GM19035 (cell line): ENCODE measurements around the gene CLEC1B.
"Not testable (repeated sequence)": the region's sequence is repeated elsewhere in the genome, so short reads cannot be mapped to it uniquely, and the experiment has no call there.

Experiments
- ATAC-seq: cut with Tn5 transposase; IDR thresholded peaks from one replicate; pipeline ENCODE4 v1.9.1; 2021; ENCODE audit not compliant: unreplicated experiment

Gene CLEC1B

DNA sequence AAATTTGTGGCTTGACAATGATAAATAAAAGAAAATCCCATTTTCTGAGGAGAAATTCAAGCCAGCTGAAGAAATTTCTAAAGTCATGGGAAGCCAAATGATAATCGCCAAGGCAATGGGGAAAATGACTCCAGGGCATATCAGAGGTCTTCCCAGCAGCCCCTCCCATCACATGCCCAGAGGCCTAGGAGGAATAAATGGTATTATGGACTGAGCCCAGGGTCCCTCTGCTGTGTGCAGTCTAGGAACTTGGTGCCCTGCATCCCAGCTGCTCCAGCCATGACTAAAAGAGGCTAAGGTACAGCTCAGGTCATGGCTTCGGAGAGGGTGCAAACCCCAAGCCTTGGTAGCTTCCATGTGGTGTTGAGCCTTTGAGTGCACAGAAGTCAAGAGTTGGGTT is 23.3 kb downstream of the CLEC1B start:
- no peak for ATAC-seq

- ATAC-seq, result not testable (repeated sequence)
Measured at GRCh38 chr12:9974731-9975130, 24.2 kb downstream of the CLEC1B start.

GRCh38 chr12:9973949-9974348 is 25.0 kb downstream of the CLEC1B start:
- no peak for ATAC-seq

- no peak for ATAC-seq
Measured at GRCh38 chr12:9971181-9971580, 27.7 kb downstream of the CLEC1B start, which contains the start of gene CLEC12A. TSS of gene CLEC12A (plus strand) at chr12:9971409. CDS start at chr12:9971597, 188 bp downstream.

- no peak for ATAC-seq
Measured at GRCh38 chr12:9969673-9970072, 29.2 kb downstream of the CLEC1B start.

GRCh38 chr12:9961901-9962300 is 37.0 kb downstream of the CLEC1B start:
- ATAC-seq, result no peak

- no peak for ATAC-seq
Measured at GRCh38 chr12:9961106-9961505, 37.8 kb downstream of the CLEC1B start.

DNA sequence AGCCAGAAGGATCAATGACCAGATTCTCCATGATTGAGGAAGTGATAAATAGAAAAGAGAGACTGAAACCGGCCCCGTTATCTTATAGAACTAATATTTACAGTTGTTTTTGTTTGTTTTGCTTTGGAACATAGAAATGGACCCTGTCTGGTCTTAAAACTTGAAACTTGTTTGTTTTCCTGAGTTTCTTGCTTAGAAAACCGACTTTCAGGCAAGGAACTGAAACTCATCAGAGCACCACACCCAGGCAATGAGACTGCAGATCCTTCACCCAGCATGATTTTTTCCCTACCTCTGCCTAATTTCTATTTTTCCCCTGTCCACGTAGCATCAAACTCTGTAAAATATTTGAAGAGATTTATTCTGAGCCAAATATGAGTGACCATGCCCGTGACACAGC is 38.3 kb downstream of the CLEC1B start:
- ATAC-seq, result no peak

GRCh38 chr12:9957834-9958233 is 41.1 kb downstream of the CLEC1B start:
- no peak for ATAC-seq

GRCh38 chr12:9952954-9953729 is 45.8 kb downstream of the CLEC1B start:
- not testable (repeated sequence) for ATAC-seq

GRCh38 chr12:9951026-9951675 is 47.8 kb downstream of the CLEC1B start:
- ATAC-seq, result no peak

DNA sequence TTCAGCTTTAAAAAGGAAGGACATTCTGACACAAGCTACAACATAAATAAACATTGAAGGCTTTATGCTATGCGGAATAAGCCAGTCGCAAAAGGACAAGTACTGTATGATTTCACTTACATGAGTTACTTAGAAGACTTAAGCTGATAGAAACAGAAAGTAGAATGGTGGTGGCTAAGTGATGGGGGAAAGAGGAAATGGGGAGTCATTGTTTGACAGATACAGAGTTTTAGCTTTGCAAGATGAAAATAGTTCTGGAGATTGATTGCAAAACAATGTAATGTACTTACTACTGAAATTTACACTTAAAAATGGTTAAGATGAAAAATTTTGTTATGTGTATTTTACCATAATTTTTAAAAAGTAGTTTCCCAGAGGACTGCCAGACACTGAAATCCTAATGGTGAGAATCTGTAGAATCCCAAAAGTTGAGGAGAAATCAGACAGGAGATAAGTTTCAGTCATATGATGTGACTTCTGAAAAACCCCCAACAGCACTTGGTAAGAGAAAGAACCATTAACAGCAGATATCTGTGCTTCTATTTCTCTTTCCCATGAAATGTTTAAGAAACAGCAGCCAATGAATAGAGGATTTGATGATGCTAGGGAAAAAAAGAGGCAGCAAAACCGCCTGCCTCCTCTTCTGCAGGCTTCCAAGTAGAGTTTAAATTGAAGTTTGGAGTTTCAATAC is 50.2 kb downstream of the CLEC1B start:
- ATAC-seq, result peak; percentile 97

- no peak for ATAC-seq
Measured at GRCh38 chr12:9947674-9948073, 51.2 kb downstream of the CLEC1B start.

DNA sequence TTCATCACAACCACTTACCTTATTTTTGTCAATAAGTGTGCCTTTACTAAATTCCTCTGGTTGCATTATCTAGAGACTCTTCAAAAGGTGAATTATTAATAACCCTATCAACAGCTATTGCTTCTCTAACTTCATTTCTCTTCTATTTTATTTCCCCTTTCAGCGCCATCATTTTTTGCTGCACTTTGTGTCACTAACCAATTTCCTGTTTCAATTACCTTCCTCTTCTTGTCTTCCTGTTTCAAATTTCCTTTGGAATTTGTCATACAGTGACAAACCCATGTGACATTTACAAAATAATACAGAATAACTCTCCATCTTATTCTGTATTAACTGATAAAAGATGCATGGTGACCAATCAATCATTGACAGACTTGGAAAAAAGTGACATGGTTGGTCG is 54.5 kb downstream of the CLEC1B start:
- ATAC-seq, result no peak

GRCh38 chr12:9943240-9943639 is 55.7 kb downstream of the CLEC1B start:
- no peak for ATAC-seq
